HEK293 (cell line): Measurements from ENCODE around the gene WDR18.
A peak's percentile ranks its signal among the peaks of the same experiment; 100 is the strongest.

ENCODE experiments used
- CTCF ChIA-PET: fragments of 350-600 bp; formaldehyde crosslinking; extraction: SDS; loops from one replicate; lab custom pipeline; 2021; ENCODE audit warnings: antibody characterized with exemption; lab: Yijun Ruan, JAX
- POLR2A ChIA-PET: fragments of 300-600 bp; formaldehyde crosslinking; extraction: SDS; loops from one replicate; lab custom pipeline; 2020; ENCODE audit warnings: antibody characterized with exemption, inconsistent platforms; lab: Yijun Ruan, JAX
- H3K27ac ChIP-seq: fragments of 200-500 bp; sonication (Bioruptor generic); 2 replicates; pipeline ENCODE4 v1.5.1; 2014; ENCODE audit warnings: low read depth, low read length, control low read depth, inconsistent platforms; ENCODE audit errors: extremely low read depth
- H3K36me3 ChIP-seq, 2 experiments: fragments of 200-500 bp in 1 of 2; sonication (Bioruptor generic) in 1 of 2; 1 replicate in 1 of 2; 2 replicates in 1 of 2; pipeline ENCODE4 v1.5.1; 2014 to 2017; ENCODE audit warnings: inconsistent platforms in 2 of 2, low read length in 2 of 2; ENCODE audit not compliant: control insufficient read depth in 2 of 2, insufficient read depth in 1 of 2
- H3K4me1 ChIP-seq: fragments of 200-500 bp; sonication (Bioruptor generic); 2 replicates; pipeline ENCODE4 v1.5.1; 2014; ENCODE audit warnings: mild to moderate bottlenecking, low read length, inconsistent platforms; ENCODE audit not compliant: control insufficient read depth, insufficient read depth
- H3K4me3 ChIP-seq: 2 replicates; pipeline ENCODE4 v1.5.1; 2011; ENCODE audit warnings: low read depth, mild to moderate bottlenecking, control low read depth, low read length, moderate library complexity
- H3K9me3 ChIP-seq: fragments of 200-500 bp; sonication (Bioruptor generic); 2 replicates; pipeline ENCODE4 v1.5.1; 2014; ENCODE audit warnings: low read depth, low read length, inconsistent platforms; ENCODE audit not compliant: control insufficient read depth, insufficient read depth
- BCL11A ChIP-seq: fragments of 450-650 bp; formaldehyde crosslinking; IDR thresholded peaks from 2 replicates; pipeline ENCODE4 v1.5.1; 2016; ENCODE audit warnings: low read depth, missing biosample characterization, missing genetic modification characterization
- GLIS1 ChIP-seq: fragments of 450-650 bp; formaldehyde crosslinking; IDR thresholded peaks from 2 replicates; pipeline ENCODE4 v1.5.1; 2016; ENCODE audit warnings: missing biosample characterization, missing genetic modification characterization
- PATZ1 ChIP-seq: fragments of 450-650 bp; formaldehyde crosslinking; IDR thresholded peaks from 2 replicates; pipeline ENCODE4 v1.5.1; 2016; ENCODE audit warnings: missing biosample characterization, missing genetic modification characterization
- ZBTB7A ChIP-seq: fragments of 450-650 bp; formaldehyde crosslinking; IDR thresholded peaks from 2 replicates; pipeline ENCODE4 v1.5.1; 2016; ENCODE audit warnings: low read depth, missing biosample characterization, missing genetic modification characterization
- ZIC2 ChIP-seq: fragments of 450-650 bp; formaldehyde crosslinking; IDR thresholded peaks from 2 replicates; pipeline ENCODE4 v1.5.1; 2016; ENCODE audit warnings: missing biosample characterization, missing genetic modification characterization
- ZNF10 ChIP-seq: fragments of 450-650 bp; formaldehyde crosslinking; IDR thresholded peaks from 2 replicates; pipeline ENCODE4 v1.5.1; 2017; ENCODE audit warnings: missing biosample characterization, missing genetic modification characterization
- ZNF146 ChIP-seq: fragments of 450-650 bp; formaldehyde crosslinking; IDR thresholded peaks from 2 replicates; pipeline ENCODE4 v1.5.1; 2016; ENCODE audit warnings: missing biosample characterization, missing genetic modification characterization
- ZNF16 ChIP-seq: fragments of 450-650 bp; formaldehyde crosslinking; IDR thresholded peaks from 2 replicates; pipeline ENCODE4 v1.5.1; 2016; ENCODE audit warnings: low read depth, missing biosample characterization, missing genetic modification characterization
- ZNF580 ChIP-seq: fragments of 450-650 bp; formaldehyde crosslinking; IDR thresholded peaks from 2 replicates; pipeline ENCODE4 v1.5.1; 2016; ENCODE audit warnings: missing biosample characterization, missing genetic modification characterization
- ZSCAN30 ChIP-seq: fragments of 450-650 bp; IDR thresholded peaks from 2 replicates; pipeline ENCODE4 v1.5.1; 2018; ENCODE audit warnings: missing biosample characterization, mild to moderate bottlenecking, missing genetic modification characterization, moderate library complexity
- TF ChIP-seq, protein P1 (sequence below): fragments of 450-650 bp; IDR thresholded peaks from 2 replicates; pipeline ENCODE4 v1.5.1; 2018; ENCODE audit warnings: missing biosample characterization, missing genetic modification characterization
- TF ChIP-seq, protein P2 (sequence below): fragments of 450-650 bp; formaldehyde crosslinking; IDR thresholded peaks from 2 replicates; pipeline ENCODE4 v1.5.1; 2016; ENCODE audit warnings: missing biosample characterization, missing genetic modification characterization
- TF ChIP-seq, protein P3 (sequence below): fragments of 450-650 bp; formaldehyde crosslinking; IDR thresholded peaks from 2 replicates; pipeline ENCODE4 v1.5.1; 2016; ENCODE audit warnings: missing biosample characterization, missing genetic modification characterization, borderline replicate concordance

The WDR18 gene

DNA sequence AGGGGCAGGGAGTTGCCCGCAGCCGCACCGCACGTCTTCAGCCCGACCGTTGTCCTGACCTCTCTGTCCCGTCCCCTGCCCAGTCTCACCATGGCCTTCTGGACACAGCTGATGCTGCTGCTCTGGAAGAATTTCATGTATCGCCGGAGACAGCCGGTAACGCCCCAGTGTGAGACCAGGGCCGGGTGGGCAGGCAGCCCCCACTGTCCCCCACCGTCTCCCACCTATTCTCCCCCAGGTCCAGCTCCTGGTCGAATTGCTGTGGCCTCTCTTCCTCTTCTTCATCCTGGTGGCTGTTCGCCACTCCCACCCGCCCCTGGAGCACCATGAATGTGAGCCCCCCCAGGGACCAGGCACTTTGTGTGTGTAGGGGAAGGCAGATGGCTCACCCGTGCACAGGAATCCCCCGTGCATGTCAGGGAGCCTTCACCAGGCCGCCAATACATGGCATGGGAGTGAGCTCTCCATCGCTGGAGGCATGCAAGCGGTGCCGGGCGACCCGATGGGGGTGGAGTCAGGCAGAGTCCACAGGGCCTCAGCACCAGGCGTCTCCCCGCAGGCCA is 57.2 kb downstream of the WDR18 start:
- no peaks in the 10 kb centered on the region for H3K9me3 ChIP-seq
- no peak overlapping the region for H3K27ac ChIP-seq
- H3K4me1 ChIP-seq = no peaks in the 10 kb centered on the region; the same call in 1 of the 2 replicates
- H3K4me3 ChIP-seq = no peak overlapping the region
- TF ChIP-seq, protein P1, sequence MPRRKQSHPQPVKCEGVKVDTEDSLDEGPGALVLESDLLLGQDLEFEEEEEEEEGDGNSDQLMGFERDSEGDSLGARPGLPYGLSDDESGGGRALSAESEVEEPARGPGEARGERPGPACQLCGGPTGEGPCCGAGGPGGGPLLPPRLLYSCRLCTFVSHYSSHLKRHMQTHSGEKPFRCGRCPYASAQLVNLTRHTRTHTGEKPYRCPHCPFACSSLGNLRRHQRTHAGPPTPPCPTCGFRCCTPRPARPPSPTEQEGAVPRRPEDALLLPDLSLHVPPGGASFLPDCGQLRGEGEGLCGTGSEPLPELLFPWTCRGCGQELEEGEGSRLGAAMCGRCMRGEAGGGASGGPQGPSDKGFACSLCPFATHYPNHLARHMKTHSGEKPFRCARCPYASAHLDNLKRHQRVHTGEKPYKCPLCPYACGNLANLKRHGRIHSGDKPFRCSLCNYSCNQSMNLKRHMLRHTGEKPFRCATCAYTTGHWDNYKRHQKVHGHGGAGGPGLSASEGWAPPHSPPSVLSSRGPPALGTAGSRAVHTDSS = peak; percentile 54; the same call in 1 of the 2 replicates
- TF ChIP-seq BCL11A (tag by site-specific recombination) (peak; percentile 48; the same call in 1 of the 2 replicates), GLIS1 (tag by site-specific recombination) (peak; percentile 32), ZSCAN30 (tag by site-specific recombination) (peak; percentile 9; the same call in 1 of the 2 replicates), ZNF146 (tag by site-specific recombination) (no peak), ZNF16 (no peak), ZBTB7A (tag by site-specific recombination) (0 out of 2 replicates have a peak, but pooled peaks have one; percentile 14), ZNF10 (tag by site-specific recombination) (0 out of 2 replicates have a peak, but pooled peaks have one; percentile 13), ZIC2 (tag by site-specific recombination) (no peak), ZNF580 (tag by site-specific recombination) (peak; percentile 96), PATZ1 (tag by site-specific recombination) (peak; percentile 67)
- TF ChIP-seq, protein P2, sequence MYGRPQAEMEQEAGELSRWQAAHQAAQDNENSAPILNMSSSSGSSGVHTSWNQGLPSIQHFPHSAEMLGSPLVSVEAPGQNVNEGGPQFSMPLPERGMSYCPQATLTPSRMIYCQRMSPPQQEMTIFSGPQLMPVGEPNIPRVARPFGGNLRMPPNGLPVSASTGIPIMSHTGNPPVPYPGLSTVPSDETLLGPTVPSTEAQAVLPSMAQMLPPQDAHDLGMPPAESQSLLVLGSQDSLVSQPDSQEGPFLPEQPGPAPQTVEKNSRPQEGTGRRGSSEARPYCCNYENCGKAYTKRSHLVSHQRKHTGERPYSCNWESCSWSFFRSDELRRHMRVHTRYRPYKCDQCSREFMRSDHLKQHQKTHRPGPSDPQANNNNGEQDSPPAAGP (tag by site-specific recombination) = 0 out of 2 replicates have a peak, but pooled peaks have one; percentile 9
- TF ChIP-seq, protein P3, sequence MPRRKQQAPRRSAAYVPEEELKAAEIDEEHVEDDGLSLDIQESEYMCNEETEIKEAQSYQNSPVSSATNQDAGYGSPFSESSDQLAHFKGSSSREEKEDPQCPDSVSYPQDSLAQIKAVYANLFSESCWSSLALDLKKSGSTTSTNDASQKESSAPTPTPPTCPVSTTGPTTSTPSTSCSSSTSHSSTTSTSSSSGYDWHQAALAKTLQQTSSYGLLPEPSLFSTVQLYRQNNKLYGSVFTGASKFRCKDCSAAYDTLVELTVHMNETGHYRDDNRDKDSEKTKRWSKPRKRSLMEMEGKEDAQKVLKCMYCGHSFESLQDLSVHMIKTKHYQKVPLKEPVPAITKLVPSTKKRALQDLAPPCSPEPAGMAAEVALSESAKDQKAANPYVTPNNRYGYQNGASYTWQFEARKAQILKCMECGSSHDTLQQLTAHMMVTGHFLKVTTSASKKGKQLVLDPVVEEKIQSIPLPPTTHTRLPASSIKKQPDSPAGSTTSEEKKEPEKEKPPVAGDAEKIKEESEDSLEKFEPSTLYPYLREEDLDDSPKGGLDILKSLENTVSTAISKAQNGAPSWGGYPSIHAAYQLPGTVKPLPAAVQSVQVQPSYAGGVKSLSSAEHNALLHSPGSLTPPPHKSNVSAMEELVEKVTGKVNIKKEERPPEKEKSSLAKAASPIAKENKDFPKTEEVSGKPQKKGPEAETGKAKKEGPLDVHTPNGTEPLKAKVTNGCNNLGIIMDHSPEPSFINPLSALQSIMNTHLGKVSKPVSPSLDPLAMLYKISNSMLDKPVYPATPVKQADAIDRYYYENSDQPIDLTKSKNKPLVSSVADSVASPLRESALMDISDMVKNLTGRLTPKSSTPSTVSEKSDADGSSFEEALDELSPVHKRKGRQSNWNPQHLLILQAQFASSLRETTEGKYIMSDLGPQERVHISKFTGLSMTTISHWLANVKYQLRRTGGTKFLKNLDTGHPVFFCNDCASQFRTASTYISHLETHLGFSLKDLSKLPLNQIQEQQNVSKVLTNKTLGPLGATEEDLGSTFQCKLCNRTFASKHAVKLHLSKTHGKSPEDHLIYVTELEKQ (tag by site-specific recombination) = no peak
- TF ChIP-seq, all 188 proteins: peak for 9
- H3K36me3 ChIP-seq = peaks cover 0 to 17% of the 10 kb centered on the region in 2 experiments; a peak in 2 of 3 replicates
- ChIA-PET POLR2A (interaction anchor here (1.1 to 5.8 kb wide), 2 partner anchors 14 to 22 kb away, joined by 3 to 60 read pairs; partner anchors contain the start of gene CNN2), CTCF (interaction anchor here (1.4 kb wide), 1 partner anchor 24 kb away, joined by 6 read pairs; no protein-coding TSS in a partner anchor)
